ENCODE data around the gene NANOS3. TPM values are rescaled to one million over a fixed set of nuclear protein-coding genes. Genes with fewer than 3 reads are reported as not detected.

NANOS3 gene
- total and polyA plus RNA-seq, 4 donors = not detected

DNA sequence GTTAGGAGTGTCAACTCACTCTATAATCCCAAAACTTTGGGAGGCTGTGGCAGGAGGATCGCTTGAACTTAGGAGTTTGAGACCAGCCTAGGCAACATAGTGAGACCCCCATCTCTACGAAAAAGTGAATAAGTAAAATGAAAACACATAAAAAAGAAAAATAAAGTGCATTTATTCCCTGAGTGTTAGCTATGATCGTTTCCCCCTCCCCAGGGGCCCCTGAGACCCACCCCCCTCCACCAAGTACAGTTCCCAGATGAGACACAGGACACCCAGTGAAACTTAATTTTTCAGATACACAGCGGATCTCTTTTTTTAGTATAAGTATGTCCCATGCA lies 28.6 kb upstream of the NANOS3 start:
- Histone ChIP-seq H3K36me3 (ENCODE audit: control insufficient read depth in 4 of 4, insufficient read depth in 3 of 4, low read depth in 1 of 4, low read length in 3 of 4) (no peaks in the 10 kb centered on the region), H3K4me1 (ENCODE audit: control insufficient read depth in 4 of 4, insufficient read depth in 4 of 4, low read length in 3 of 4) (peaks cover 0 to 10% (median 8%) of the 10 kb centered on the region in 4 donors), H3K9me3 (ENCODE audit: control insufficient read depth in 4 of 4, low read length in 3 of 4) (no peaks in the 10 kb centered on the region), H3K27ac (ENCODE audit: low read depth in 1 of 2, low read length in 2 of 2) (peak overlapping the region; percentile 86 to 94), H3K4me3 (ENCODE audit: low read depth in 1 of 3, low read length in 3 of 3) (no peak overlapping the region), H3K27me3 (ENCODE audit: control insufficient read depth in 4 of 4, insufficient read depth in 4 of 4, low read length in 3 of 4) (peaks cover 0 to 3% (median 0%) of the 10 kb centered on the region in 4 donors), H3K9ac (ENCODE audit: low read depth in 1 of 2, low read length in 2 of 2) (no peak overlapping the region)
- no peak for TF ChIP-seq HNF4A (conservative IDR thresholded peaks at IDR 0.05)
- TF ChIP-seq, protein P1, sequence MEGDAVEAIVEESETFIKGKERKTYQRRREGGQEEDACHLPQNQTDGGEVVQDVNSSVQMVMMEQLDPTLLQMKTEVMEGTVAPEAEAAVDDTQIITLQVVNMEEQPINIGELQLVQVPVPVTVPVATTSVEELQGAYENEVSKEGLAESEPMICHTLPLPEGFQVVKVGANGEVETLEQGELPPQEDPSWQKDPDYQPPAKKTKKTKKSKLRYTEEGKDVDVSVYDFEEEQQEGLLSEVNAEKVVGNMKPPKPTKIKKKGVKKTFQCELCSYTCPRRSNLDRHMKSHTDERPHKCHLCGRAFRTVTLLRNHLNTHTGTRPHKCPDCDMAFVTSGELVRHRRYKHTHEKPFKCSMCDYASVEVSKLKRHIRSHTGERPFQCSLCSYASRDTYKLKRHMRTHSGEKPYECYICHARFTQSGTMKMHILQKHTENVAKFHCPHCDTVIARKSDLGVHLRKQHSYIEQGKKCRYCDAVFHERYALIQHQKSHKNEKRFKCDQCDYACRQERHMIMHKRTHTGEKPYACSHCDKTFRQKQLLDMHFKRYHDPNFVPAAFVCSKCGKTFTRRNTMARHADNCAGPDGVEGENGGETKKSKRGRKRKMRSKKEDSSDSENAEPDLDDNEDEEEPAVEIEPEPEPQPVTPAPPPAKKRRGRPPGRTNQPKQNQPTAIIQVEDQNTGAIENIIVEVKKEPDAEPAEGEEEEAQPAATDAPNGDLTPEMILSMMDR (IDR thresholded peaks at IDR 0.05; ENCODE audit: low read depth, low read length, missing input control) = no peak
- TF ChIP-seq TAF1 (conservative IDR thresholded peaks at IDR 0.05) = no peak
- no peak for TF ChIP-seq RAD21 (IDR thresholded peaks at IDR 0.05)
- TF ChIP-seq NR2F2 (IDR thresholded peaks at IDR 0.05) = no peak
- no peak for TF ChIP-seq FOXA1 (IDR thresholded peaks at IDR 0.05)
- no peak for TF ChIP-seq HNF4G (IDR thresholded peaks at IDR 0.05)
- TF ChIP-seq RXRA (IDR thresholded peaks at IDR 0.05) = no peak
- TF ChIP-seq, protein P2, sequence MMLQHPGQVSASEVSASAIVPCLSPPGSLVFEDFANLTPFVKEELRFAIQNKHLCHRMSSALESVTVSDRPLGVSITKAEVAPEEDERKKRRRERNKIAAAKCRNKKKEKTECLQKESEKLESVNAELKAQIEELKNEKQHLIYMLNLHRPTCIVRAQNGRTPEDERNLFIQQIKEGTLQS (IDR thresholded peaks at IDR 0.05) = no peak
- TF ChIP-seq, protein P3, sequence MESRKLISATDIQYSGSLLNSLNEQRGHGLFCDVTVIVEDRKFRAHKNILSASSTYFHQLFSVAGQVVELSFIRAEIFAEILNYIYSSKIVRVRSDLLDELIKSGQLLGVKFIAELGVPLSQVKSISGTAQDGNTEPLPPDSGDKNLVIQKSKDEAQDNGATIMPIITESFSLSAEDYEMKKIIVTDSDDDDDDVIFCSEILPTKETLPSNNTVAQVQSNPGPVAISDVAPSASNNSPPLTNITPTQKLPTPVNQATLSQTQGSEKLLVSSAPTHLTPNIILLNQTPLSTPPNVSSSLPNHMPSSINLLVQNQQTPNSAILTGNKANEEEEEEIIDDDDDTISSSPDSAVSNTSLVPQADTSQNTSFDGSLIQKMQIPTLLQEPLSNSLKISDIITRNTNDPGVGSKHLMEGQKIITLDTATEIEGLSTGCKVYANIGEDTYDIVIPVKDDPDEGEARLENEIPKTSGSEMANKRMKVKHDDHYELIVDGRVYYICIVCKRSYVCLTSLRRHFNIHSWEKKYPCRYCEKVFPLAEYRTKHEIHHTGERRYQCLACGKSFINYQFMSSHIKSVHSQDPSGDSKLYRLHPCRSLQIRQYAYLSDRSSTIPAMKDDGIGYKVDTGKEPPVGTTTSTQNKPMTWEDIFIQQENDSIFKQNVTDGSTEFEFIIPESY (IDR thresholded peaks at IDR 0.05) = no peak
- TF ChIP-seq GABPA (IDR thresholded peaks at IDR 0.05 in 1 of 2, conservative IDR thresholded peaks at IDR 0.05 in 1 of 2) = no peak
- no peak for TF ChIP-seq JUND (IDR thresholded peaks at IDR 0.05)
- TF ChIP-seq, protein P4, sequence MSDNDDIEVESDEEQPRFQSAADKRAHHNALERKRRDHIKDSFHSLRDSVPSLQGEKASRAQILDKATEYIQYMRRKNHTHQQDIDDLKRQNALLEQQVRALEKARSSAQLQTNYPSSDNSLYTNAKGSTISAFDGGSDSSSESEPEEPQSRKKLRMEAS (IDR thresholded peaks at IDR 0.05) = no peak
- DNase-seq (ENCODE audit: low spot score) = no peak
- WGBS = 81% methylated on average over 4 of the region's 4 CpGs

DNA sequence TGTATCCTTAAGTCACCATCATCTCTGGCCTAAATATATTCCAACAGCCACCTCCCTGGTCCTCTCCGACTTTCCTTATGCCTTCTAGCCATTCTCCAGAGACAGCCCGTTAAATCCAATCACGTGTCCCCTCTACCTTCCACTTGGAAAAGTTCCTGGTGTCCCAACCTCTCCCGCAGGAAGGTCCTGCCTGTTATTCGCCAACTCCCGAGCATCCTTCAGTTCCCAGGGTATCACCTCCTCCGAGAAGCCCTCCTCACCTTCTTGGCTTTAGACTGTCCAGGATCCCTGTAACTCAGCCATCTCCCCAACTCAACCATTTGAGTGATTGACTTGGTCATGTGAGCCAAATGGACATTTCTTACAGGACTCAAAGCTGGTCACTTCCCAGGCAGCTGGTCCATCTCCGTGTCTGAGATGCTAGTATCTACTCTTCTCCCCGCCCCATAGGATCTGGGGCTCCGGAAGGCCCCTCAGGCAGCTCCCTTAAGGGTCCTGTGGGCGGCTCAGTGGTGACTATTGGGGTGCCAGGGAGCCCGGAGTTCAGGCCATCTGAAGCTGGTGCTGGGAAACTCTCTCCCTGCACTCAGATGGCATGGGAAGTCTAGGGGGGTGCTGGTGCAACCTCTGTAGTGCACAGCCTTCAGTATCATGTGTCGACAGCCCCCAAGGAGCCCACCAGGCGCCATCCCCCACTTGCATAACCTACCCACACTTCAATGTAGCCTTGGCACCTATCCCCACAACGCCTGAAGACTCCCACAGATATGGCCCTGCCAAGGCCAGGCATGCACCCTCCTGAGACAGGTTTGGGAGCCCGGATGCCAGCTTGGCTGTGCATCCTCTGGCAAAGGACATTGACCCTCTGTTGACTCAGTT lies 27.9 kb upstream of the NANOS3 start:
- H3K4me1 ChIP-seq (ENCODE audit: control insufficient read depth in 4 of 4, insufficient read depth in 4 of 4, low read length in 3 of 4) = peaks cover 0 to 10% (median 8%) of the 10 kb centered on the region in 4 donors

More for the DNA sequence above, 27.9 kb upstream of the NANOS3 start:
- H3K9ac ChIP-seq (ENCODE audit: low read depth in 1 of 2, low read length in 2 of 2) = no peak overlapping the region
- no peaks in the 10 kb centered on the region for H3K36me3 ChIP-seq (ENCODE audit: control insufficient read depth in 4 of 4, insufficient read depth in 3 of 4, low read depth in 1 of 4, low read length in 3 of 4)
- 70% methylated on average over 16 of the region's 16 CpGs for WGBS
- H3K27me3 ChIP-seq (ENCODE audit: control insufficient read depth in 4 of 4, insufficient read depth in 4 of 4, low read length in 3 of 4) = peaks cover 0 to 3% (median 0%) of the 10 kb centered on the region in 4 donors
- H3K27ac ChIP-seq (ENCODE audit: low read depth in 1 of 2, low read length in 2 of 2) = peak overlapping the region in 1 of 2 donors; percentile 20
- H3K9me3 ChIP-seq (ENCODE audit: control insufficient read depth in 4 of 4, low read length in 3 of 4) = no peaks in the 10 kb centered on the region
- TF ChIP-seq, protein P5, sequence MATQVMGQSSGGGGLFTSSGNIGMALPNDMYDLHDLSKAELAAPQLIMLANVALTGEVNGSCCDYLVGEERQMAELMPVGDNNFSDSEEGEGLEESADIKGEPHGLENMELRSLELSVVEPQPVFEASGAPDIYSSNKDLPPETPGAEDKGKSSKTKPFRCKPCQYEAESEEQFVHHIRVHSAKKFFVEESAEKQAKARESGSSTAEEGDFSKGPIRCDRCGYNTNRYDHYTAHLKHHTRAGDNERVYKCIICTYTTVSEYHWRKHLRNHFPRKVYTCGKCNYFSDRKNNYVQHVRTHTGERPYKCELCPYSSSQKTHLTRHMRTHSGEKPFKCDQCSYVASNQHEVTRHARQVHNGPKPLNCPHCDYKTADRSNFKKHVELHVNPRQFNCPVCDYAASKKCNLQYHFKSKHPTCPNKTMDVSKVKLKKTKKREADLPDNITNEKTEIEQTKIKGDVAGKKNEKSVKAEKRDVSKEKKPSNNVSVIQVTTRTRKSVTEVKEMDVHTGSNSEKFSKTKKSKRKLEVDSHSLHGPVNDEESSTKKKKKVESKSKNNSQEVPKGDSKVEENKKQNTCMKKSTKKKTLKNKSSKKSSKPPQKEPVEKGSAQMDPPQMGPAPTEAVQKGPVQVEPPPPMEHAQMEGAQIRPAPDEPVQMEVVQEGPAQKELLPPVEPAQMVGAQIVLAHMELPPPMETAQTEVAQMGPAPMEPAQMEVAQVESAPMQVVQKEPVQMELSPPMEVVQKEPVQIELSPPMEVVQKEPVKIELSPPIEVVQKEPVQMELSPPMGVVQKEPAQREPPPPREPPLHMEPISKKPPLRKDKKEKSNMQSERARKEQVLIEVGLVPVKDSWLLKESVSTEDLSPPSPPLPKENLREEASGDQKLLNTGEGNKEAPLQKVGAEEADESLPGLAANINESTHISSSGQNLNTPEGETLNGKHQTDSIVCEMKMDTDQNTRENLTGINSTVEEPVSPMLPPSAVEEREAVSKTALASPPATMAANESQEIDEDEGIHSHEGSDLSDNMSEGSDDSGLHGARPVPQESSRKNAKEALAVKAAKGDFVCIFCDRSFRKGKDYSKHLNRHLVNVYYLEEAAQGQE (IDR thresholded peaks at IDR 0.05) = no peak
- TF ChIP-seq GABPA (IDR thresholded peaks at IDR 0.05 in 1 of 2, conservative IDR thresholded peaks at IDR 0.05 in 1 of 2) (no peak), HNF4A (conservative IDR thresholded peaks at IDR 0.05) (no peak), FOXA2 (IDR thresholded peaks at IDR 0.05) (no peak), TAF1 (conservative IDR thresholded peaks at IDR 0.05) (no peak), FOXA1 (IDR thresholded peaks at IDR 0.05) (no peak)
- TF ChIP-seq, protein P3 (IDR thresholded peaks at IDR 0.05) = no peak
- TF ChIP-seq, protein P4 (IDR thresholded peaks at IDR 0.05) = no peak
- H3K4me3 ChIP-seq (ENCODE audit: low read depth in 1 of 3, low read length in 3 of 3) = no peak overlapping the region
- DNase-seq (ENCODE audit: low spot score) = no peak

All from liver (tissue), 9 donors.